Cardiac fibroblast (primary cell): ENCODE measurements around the gene IL33.

Source experiments
- DNase-seq, 2 donors: peaks; one replicate each; pipeline versions ENCODE4 v3.0.0 to v3.0.0-alpha.2; 2010; ENCODE audit warnings: low read depth in 2 of 2
- H3K4me3 ChIP-seq, 2 donors: replicated peaks in 1 of 2; 1 replicate in 1 of 2; 2 replicates in 1 of 2; pipeline ENCODE4 v1.5.1; 2011; ENCODE audit warnings: low read depth in 2 of 2, low read length in 2 of 2, mild to moderate bottlenecking in 2 of 2, moderate library complexity in 1 of 2
- TF ChIP-seq, protein P1 (sequence below): IDR thresholded peaks from one replicate; pipeline ENCODE4 v1.5.1; 2011; ENCODE audit warnings: low read depth, mild to moderate bottlenecking, low read length, inconsistent platforms

Gene IL33

DNA sequence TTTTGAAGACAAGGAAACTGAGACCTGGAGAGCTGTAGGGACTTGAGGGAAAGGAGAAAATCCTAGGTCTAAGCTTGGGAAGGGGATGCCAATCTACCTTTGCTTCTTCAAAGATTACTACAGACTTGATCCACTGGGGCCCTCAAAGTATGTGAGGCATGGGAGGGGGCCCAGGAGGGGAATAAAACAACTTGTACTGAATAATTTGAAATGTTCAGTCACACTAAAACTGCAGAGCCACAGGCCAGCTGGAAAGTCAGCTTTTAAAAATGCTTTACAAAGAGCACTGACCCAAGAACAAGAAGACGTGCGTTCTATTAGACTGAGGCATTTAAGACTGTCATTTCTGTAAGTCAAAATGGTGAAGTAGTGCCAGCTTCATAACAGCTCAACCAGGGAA is 13.6 kb downstream of the IL33 start:
- no peak for DNase-seq
- H3K4me3 ChIP-seq, result no peak overlapping the region
- TF ChIP-seq, protein P1, sequence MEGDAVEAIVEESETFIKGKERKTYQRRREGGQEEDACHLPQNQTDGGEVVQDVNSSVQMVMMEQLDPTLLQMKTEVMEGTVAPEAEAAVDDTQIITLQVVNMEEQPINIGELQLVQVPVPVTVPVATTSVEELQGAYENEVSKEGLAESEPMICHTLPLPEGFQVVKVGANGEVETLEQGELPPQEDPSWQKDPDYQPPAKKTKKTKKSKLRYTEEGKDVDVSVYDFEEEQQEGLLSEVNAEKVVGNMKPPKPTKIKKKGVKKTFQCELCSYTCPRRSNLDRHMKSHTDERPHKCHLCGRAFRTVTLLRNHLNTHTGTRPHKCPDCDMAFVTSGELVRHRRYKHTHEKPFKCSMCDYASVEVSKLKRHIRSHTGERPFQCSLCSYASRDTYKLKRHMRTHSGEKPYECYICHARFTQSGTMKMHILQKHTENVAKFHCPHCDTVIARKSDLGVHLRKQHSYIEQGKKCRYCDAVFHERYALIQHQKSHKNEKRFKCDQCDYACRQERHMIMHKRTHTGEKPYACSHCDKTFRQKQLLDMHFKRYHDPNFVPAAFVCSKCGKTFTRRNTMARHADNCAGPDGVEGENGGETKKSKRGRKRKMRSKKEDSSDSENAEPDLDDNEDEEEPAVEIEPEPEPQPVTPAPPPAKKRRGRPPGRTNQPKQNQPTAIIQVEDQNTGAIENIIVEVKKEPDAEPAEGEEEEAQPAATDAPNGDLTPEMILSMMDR, result no peak

GRCh38 chr9:6229619-6230018 is 14.0 kb downstream of the IL33 start:
- TF ChIP-seq, protein P1, result no peak
- no peak overlapping the region for H3K4me3 ChIP-seq
- DNase-seq, result peak; percentile 64 to 70

DNA sequence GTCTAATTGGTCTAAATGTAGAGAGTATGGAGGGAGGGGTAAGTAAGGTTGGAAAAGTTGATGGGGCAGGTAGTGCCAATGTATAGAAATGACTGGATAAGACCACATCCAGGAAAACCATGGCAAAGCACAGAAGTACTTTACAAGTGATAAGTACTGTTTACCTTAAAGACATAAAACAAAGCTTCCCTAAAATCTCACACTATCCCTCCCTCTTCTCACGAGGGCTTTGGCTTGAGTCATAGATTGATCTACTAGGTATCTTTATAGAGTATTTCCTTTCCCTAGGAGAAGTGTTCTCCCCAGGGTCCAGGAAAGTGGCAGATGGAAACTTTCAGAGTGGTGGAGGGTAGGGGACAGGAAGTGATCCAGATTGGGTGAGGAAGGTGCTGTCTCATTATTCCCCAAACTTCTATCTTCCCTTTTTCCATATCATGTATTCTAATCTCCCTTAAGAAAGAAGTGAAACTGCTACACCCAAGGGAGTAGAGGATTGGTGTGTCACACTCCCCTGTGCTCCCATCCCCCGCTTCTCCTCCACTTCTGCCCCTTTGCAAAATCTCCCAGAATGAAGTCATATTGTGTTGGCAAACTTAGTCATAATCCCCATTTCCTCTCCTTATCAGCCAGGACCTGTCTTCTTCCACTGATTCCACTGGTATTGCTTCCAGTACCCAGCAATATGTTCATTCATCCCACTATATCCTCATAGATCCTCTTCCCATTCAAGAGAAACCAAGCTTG is 14.6 kb downstream of the IL33 start:
- DNase-seq, result peak; percentile 65 to 71
- TF ChIP-seq, protein P1, result no peak
- H3K4me3 ChIP-seq, result no peak overlapping the region

GRCh38 chr9:6232336-6232945 is 16.8 kb downstream of the IL33 start:
- TF ChIP-seq, protein P1, result no peak
- no peak overlapping the region for H3K4me3 ChIP-seq
- DNase-seq, result no peak

GRCh38 chr9:6234014-6234413 is 18.4 kb downstream of the IL33 start:
- H3K4me3 ChIP-seq, result no peak overlapping the region
- peak in 1 of 2 donors; percentile 62 for DNase-seq
- TF ChIP-seq, protein P1, result no peak

- H3K4me3 ChIP-seq, result no peak overlapping the region
- TF ChIP-seq, protein P1, result no peak
- no peak for DNase-seq
Measured at GRCh38 chr9:6237267-6237666, 21.7 kb downstream of the IL33 start.
